Measurements from ENCODE around the gene SIGLEC11.

The SIGLEC11 gene

GRCh38 chr19:49907745-49908446 lies 53.1 kb downstream of the SIGLEC11 start:
- no peak for DNase-seq (ENCODE audit: low read depth, low spot score)

- no peak for DNase-seq (ENCODE audit: low read depth, low spot score)
These were observed 54.0 kb downstream of the SIGLEC11 start for GRCh38 chr19:49906879-49907564.

- DNase-seq (ENCODE audit: low read depth, low spot score) = no peak
These were observed 56.8 kb downstream of the SIGLEC11 start for GRCh38 chr19:49904136-49904535.
